AG08396 (cell line): Measurements from ENCODE around the gene ANKRD39.
A peak's percentile ranks its signal among the peaks of the same experiment; 100 is the strongest.

Source experiments
- DNase-seq: peaks from one replicate; pipeline ENCODE4 v3.0.0; 2012; ENCODE audit warnings: low spot score, mixed read lengths

ANKRD39 gene

DNA sequence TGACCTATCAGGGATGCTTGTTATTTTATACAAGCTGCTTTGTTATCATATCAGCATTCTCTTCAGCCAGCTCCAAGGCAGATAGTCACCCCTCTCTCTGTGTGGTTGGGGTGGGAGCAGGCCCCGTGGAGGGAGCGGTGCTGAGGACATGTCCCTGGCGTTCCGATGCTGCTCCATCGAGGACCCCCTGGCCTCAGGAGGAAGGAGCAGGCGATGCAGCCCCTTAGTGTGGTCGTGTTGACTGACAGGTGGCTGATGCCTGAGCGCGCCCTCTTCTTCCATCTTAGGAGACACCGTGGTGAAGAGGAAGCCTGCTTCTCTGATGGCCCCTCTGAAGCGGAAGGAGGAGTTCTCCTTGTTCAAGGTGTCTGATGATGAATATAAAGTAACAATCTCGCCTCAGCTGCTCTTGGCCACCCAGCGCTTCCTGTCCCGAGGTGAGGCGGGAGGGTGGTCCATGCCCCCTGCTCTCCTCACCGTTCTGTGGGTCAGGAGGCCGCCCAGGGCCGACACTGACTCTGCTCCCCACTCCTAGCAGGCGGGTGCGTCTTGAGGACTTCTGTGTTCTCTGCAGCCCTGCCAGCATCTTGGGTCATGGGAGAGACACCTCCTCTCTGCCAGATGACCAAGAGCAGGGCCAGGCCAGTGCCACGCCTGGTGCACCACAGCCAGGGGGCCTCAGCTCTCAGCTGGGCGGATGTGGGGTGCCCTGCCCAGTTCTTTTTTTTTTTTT is 31.1 kb downstream of the ANKRD39 start:
- no peak for DNase-seq

DNA sequence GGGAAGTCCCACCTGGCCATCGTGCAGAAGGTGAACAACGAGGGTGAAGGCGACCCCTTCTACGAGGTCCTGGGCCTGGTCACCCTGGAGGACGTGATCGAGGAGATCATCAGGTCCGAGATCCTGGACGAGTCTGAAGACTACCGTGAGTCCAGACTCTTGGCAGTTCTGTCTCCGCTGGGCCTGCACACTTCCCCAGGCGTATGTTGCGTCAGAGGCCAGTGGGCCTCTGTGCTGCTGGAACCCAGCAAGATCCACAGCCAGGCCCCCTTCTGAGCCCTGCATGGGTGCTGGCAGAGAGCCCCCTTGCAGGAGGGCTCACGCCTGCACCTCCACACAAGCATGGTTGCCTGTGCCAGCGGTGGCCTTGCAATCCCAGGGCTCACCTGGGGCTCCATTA is 32.8 kb downstream of the ANKRD39 start:
- no peak for DNase-seq

DNA sequence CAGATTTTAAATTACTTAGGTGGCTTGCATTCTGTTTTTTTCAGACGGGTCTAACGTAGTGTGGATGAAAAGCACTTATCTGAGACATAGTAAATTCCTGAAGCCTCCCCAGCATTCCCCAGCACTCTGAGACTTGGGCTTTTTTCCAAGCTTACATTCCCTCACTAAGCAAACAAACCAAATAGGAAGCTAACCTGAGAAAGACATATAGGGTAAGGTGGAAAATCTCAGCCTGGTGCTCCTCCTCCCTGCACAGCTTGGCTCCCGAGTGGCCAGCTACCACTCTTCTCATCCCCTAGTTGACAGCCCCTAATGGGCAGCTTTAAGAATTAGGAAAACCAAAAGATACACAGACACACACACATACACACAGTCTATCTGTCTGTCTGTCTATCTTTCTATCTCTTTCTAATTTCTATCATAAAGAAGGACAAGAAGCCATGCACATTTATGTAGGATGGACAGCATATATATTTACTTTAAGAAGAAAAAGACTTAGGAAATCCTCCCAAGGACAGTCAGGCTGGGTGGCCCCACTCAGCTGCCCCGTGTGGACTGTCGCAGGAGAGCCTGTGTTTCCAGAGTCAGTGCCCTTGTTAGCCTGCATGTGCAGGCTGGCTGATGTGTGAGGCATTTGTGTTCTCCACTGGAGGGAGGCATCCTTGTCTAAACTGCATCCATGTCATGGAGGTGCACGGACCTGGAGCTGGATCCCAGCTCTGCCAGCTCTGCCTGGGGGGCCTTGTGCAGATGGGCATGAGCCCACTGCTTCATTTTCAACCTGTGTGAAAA is 33.5 kb downstream of the ANKRD39 start:
- DNase-seq: peak; percentile 65

DNA sequence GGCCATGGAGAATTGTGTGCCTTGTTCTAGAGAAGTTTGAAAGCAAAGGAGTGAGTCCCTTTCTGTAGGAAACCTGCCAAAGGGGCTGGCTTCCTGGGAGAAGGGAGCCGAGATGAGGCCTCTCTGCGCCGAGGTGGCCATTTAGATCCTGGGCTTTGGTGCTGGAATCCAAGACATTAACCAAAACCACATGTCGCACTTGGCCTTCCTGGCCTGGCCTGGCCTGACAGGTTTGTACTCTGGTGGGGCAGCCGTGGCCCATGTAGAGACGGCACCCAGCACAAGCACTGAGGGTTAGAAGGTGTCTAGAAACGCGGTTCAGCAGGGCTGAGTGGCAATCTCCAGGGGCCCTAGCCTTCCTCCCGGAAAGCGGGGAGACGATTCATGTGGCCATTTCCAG is 34.6 kb downstream of the ANKRD39 start:
- no peak for DNase-seq

DNA sequence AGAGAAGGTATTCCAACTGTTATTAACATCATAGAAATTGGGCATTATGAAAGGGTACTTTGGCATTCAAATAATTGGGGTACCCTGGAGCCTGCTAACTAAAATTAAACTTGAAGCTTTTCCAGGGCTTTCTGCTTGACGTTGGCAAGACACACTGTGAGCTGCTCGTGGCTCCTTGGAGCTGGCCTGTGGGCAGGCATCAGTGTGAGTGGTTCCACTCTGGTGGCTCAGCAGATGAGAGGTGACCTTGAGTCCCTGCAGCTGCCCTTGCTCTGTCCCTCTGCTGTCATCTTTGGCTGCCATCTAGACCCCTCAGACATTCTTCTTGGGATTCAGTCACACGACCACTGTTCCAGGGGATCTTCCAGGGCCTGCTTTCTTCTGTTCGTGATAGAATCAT is 35.0 kb downstream of the ANKRD39 start:
- DNase-seq: no peak

DNA sequence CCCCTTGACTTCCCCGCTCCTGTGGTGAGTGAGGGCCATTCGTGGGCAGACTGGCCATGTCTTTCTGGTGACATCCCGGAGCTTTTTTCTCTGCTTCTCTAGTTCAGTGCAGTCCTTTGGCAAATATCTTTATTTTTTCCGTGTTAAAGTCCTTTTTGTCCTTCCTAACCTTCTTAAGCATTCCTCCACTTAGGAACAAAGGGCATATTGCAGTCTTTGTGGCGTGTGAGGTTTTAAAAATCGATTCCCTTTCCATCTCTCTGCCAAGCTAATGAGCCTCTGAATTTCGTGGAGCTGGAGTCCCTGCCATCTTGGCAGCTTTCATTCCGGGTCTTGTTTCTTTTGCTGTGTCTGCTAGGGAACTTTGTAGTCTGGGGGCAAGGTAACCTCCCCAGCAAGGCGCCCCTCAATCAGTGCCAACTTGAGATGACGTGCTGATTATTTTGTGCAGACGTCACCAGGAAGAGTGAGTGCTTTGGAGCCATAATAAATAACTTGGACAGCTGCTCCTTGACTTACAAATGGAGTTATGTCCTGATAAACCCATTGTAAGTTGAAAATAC is 36.6 kb downstream of the ANKRD39 start:
- no peak for DNase-seq

DNA sequence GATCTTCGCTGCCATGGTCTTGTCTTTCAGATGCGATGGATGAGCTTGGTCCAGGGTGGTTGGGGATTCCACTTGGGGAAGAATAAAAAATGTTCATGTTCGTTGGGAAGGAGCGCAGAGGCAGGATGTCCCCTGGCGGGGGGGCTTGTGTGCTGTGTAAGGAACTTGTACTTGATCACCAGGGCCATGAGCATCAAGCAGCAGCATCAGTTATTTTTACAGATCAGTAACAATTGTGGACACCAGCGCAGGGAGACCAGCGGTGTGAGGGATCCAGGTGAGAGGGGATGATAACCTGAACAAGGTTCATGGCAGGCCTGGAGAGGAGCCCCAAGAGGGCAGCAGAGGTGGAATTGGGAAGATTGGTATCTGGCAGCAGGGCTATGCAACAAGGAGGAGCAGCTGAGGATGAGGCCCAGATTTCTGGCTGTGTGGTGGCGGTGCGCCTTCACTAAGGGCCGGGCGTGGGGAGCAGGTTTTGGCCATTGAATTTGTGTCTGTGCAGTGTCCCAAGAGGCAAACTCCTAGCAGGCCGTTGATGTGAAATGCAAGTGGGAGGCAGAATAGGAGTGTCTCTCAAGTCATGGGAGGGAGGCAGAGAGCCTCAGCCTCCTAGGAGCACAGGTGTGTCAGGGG is 37.8 kb downstream of the ANKRD39 start:
- DNase-seq: no peak

DNA sequence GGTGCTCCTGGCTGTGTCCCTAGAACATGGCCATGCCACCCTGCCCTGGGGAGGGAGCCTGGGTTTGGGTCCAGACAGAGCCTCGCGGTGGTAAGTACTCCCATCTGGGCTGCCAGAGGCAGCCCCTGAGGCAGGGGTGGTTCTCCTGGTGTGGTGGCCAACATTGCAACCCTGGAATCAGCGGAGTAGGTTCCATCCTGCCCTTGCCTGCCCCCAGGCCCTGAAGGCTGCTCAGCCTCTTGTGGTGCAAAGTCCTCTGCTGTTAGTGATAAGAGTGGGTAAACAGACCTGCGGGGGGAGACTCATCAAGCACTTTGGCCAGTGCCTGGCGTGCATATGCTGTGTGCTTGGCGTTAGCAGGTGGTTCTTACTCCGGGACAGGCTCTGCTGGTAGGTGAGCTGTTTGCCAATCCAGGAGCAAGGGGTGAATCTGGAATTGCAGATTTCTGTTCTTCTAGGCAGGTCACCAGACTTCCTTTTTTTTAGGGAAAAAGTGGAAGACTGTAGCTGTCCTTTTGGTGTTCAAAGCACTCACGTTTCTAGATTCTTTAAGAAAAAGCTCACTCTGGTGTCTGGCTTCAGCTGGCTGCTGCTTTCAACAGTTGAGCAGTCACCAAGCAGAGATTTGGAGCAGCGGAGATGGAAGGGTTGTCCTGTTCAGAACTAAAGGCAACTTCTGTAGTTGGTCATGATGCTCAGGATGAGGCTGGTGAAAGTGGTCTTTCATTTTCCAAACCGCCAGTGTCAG is 38.5 kb downstream of the ANKRD39 start:
- no peak for DNase-seq

DNA sequence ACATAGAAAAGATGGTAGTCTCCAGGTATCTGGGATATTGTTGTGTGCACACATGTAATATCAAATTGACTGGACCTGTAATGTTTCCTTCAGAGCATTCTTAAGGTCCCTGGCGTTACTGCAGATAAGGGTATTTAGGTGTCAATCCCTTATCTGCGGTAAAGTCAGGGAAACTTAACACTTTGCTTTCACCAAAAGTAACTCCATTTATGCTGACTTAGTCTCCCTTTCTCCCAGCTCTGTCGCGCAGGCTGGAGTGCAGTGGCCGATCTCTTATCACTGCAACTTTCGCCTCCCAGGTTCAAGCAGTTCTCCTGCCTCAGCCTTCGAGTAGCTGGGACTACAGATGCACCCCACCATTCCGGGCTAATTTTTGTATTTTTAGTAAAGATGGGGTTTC is 39.9 kb downstream of the ANKRD39 start:
- DNase-seq: no peak

DNA sequence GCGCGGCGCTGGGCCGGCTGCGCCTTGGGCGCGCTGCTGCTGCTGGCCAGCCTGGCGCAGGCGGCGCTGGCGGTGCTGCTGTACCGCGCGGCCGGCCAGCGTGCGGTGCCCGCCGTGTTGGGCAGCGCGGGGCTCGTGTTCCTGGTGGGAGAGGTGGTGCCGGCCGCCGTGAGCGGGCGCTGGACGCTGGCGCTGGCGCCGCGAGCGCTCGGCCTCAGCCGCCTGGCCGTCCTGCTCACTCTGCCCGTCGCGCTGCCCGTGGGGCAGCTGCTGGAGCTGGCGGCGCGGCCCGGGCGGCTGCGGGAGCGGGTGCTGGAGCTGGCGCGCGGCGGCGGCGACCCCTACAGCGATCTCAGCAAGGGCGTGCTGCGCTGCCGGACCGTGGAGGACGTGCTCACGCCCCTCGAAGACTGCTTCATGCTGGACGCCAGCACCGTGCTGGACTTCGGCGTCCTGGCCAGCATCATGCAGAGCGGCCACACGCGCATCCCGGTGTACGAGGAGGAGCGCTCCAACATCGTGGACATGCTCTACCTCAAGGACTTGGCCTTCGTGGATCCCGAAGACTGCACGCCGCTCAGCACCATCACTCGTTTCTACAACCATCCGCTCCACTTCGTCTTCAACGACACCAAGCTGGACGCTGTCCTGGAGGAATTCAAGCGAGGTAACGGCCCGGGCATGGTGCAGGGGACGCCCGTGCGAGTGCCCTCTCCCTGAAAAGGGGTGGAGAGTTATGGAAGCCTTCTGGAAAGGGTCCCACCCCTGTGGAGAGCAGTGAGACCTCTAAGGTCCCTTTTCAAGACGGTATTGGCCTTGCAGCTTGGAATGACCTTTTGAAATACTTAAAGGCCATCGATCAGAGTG is 40.7 kb downstream of the ANKRD39 start:
- DNase-seq: no peak

DNA sequence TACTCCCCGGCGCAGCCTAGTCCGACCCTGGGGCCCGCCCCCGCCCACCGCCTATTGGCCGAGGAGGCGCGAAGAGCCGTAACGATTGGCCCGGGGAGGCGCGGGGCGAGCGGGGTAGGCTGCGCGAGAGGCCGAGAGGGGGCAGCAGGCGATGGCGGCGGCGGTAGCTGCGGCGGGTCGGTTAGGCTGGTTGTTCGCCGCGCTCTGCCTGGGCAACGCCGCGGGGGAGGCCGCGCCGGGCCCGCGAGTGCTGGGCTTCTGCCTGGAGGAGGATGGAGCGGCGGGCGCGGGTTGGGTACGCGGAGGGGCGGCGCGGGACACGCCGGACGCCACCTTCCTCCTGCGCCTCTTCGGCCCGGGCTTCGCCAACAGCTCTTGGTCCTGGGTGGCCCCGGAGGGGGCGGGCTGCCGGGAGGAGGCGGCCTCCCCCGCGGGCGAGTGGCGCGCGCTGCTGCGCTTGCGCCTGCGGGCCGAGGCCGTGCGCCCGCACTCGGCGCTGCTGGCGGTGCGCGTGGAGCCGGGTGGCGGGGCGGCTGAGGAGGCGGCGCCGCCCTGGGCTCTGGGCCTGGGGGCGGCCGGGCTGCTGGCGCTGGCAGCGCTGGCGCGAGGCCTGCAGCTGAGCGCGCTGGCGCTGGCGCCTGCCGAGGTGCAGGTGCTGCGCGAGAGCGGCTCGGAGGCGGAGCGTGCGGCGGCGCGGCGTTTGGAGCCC is 41.5 kb downstream of the ANKRD39 start, which contains the start of gene CNNM3:
Gene CNNM3 (plus strand): TSS at position 142 of the 709 bp plus-strand sequence. CDS start 10 bp downstream, at position 152.
- peak; percentile 100 for DNase-seq

DNA sequence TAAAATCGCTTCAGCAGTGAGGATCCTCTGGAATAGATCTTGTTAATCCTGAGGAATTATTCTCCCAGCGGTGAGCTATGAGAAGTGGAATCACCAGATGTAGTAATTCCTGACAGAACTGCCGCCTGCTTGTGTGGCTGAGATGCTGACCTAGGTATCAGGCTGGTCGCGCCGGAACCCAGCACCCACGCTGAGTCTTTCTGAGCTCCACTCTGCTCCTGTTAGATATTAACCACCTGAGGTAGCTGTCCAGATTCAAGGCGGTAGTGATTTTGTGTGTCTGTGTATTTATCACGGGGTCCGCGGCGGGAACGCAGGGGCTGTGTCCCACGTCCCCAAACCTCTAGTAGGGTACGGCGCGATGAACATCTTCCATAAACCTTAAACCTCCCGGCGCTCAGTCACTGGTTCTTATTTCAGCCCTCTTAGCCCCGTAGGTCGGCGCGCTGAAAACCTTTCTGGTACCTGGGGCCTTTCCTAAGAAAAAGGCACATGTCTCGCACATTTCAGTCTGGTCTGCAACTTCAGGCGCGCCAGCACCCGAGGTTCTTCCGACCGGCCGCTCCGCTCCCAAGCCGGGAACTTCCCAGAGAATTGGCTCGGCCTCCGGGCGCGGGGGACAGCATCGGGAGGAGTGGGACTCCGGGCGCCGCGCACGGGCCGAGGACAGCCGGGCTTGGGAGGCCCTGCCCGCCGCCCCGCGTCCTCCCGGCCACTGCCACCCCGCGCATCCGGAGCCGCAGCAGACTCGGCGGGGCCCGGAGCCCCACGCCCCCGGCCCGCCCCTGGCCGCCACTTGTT is 42.3 kb downstream of the ANKRD39 start:
- DNase-seq: peak; percentile 50

DNA sequence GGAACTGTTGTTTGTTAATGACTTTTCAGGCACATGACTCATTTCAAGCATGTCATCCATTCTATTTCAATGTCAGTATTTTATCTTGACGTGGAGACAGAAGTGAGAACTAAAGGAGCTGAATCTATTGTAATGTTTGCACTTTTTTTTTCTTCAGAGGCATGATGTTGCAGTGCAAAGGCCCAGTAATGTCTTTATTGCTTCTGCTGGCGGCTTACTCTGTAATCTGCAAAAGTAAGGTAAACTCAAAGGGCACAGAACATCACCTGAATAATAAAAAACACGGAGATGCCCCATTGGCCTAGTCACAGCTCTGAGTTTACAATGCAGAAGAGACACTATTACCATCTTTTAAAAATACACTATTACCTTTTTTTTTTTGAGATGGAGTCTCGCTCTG is 44.2 kb downstream of the ANKRD39 start:
- DNase-seq: no peak

DNA sequence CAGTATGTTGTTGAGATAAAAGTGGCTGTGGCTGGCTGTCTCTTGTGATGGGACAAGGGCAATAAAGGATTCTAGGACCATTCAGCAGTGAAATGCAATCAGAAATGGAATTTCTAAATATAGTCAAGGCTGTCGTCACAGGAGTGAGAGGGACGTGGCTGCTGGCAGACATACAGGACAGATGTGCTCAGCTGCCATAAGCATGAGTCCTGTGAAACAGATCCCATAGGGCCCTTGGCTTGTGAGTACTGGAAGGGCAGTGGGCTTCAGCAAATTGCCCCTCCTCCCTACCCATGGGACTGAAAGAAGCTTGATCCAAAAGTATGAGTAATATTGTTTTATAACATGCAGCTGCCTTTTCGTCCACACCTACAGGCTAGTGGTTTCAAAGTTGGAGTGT is 45.9 kb downstream of the ANKRD39 start:
- peak; percentile 70 for DNase-seq

DNA sequence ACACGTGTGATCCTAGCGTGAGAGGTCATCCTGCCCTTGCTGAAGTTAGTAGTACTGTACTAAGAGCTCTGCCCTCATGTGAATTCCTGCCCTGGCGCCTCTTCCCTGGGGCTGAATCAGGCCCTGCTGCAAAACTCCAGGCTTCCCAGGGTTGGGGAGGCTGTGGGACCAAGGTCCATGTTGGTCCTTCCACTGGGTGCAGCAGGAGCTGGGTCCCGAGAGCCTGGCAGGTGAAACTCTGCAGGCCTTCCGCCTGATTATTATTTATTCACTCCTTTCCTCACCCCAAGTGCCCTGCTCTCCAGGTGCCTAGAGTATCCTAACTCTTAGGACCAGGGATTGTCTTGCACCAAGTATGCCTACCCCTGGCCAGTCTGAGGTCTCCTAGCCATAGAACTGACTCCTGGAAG is 47.0 kb downstream of the ANKRD39 start:
- DNase-seq: no peak

DNA sequence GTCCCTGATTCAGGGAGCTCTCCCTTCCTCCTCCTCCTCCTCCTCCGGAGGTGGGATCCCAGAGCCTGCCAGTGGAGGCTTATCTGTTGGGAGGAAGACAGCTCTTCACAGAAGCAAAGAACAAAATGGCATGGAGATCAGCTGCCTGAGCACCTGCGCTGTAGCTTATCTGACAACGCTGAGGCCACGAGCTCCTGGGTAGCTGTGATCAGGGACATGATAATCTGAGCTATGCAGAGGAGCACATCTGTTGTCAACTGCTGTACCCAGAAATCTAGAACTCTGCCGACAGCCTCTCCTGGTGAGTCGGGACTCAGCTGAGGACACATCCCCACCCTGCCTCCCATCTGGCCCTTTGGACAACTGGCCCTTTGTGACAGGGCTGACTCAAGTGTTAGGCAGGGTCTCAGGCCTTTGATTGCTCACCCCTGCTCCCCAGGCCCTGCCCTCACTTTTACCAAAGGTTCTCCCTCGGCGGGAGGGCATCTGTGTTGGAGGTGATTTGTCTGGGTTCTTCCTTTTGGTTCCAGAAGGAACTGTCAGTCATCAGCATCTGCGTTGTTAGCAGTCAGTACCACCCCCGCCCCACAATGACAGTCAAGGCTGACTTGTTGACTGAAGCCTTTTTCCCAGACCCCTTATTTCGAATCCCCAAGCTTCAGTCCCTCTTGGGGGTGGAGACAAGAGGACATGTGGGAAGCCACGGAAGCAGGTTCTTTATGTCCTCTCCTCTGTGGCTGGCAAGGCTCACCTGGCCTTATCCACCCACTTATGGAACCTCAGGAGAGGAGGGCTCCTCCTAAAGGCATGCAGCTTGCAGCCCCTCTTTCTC is 47.6 kb downstream of the ANKRD39 start:
- no peak for DNase-seq

DNA sequence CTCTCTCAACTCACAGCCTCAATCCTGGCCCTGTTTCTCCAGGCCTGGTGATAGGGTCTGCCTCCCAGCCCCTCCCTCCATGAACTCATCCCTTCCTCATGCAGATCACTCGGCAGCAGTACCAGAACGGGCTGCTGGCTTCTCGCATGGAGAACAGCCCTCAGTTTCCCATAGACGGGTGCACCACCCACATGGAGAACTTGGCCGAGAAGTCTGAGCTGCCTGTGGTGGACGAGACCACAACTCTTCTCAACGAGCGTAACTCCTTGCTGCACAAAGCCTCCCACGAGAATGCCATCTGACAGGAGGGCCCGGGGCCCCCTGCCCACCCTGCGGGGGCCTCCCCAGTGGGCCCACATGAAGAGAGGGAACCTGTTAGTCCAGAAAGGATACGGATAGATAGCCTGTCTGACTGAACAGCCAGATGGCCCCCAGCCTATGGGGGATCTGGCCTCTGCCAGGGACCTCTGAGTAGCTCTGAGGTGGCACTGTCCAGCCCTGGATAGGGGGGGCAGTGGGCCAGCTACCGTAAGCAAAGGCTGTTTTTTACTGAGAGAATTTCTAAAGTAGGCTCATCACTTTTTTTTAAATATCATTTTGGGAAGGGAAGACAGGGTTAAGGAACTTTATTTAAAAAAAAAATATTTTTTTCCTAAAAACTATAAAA is 48.5 kb downstream of the ANKRD39 start:
- DNase-seq: no peak
